Esophagus squamous epithelium (tissue), 4 donors: Measurements from ENCODE around the gene ADD3.

Source experiments
- POLR2A ChIP-seq, 4 donors: fragments of 450-650 bp; IDR thresholded peaks; one replicate each; pipeline ENCODE4 v1.6.1; 2017; ENCODE audit warnings: antibody characterized with exemption in 4 of 4, mild to moderate bottlenecking in 4 of 4, moderate library complexity in 3 of 4
- TF ChIP-seq, protein P1 (sequence below), 6 experiments: fragments of 450-650 bp in 4 of 6; fragments of 200-600 bp in 2 of 6; sonication (generic) in 2 of 6; IDR thresholded peaks; one replicate each; pipeline ENCODE4 v1.5.1; 2016 to 2019; ENCODE audit warnings: antibody characterized with exemption in 6 of 6, mild to moderate bottlenecking in 4 of 6, moderate library complexity in 4 of 6

DNA sequence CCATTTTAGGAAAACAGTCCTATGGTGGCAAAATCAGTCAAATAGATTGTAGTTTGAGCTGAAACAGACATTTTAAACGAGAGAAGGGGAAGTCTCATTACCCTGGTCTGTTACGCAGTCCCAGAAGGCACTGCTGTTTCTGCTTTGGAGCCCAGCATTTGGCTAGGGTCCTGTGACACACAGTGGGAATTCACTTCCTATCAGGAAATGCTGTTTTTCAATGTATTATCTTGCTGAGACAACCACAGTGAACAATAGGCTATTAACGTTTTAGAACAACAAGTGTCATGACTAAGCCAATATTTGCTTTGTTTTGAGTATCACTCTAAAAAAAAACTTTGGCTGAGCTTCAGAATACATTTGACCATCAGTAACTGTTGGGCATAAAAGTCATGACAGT lies 74.1 kb downstream of the ADD3 start:
- TF ChIP-seq, protein P1, sequence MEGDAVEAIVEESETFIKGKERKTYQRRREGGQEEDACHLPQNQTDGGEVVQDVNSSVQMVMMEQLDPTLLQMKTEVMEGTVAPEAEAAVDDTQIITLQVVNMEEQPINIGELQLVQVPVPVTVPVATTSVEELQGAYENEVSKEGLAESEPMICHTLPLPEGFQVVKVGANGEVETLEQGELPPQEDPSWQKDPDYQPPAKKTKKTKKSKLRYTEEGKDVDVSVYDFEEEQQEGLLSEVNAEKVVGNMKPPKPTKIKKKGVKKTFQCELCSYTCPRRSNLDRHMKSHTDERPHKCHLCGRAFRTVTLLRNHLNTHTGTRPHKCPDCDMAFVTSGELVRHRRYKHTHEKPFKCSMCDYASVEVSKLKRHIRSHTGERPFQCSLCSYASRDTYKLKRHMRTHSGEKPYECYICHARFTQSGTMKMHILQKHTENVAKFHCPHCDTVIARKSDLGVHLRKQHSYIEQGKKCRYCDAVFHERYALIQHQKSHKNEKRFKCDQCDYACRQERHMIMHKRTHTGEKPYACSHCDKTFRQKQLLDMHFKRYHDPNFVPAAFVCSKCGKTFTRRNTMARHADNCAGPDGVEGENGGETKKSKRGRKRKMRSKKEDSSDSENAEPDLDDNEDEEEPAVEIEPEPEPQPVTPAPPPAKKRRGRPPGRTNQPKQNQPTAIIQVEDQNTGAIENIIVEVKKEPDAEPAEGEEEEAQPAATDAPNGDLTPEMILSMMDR (IDR thresholded peaks at IDR 0.05): no peak
- no peak for TF ChIP-seq POLR2A (IDR thresholded peaks at IDR 0.05)
